B cell (primary cell): ENCODE results near the gene NFASC. TPM values are rescaled to one million over a fixed set of nuclear protein-coding genes. Genes with fewer than 3 reads are reported as not detected.

Experiments
- ATAC-seq: fragments of 200-7000 bp; cut with Tn5 transposase; one replicate; pipeline ENCODE4 v1.10.0; 2021; ENCODE audit warnings: low read depth, mild to moderate bottlenecking, moderate number of reproducible peaks, moderate library complexity
- CTCF ChIA-PET: fragments of 350-600 bp; sonication (Branson Sonifier 250); formaldehyde crosslinking; loops from one replicate; lab custom pipeline; 2021; ENCODE audit warnings: antibody characterized with exemption, inconsistent platforms; lab: Charles Lee
- POLR2A ChIA-PET: fragments of 350-600 bp; sonication (Branson Sonifier 250); formaldehyde crosslinking; loops from one replicate; lab custom pipeline; 2021; ENCODE audit warnings: antibody characterized with exemption; lab: Charles Lee
- DNase-seq: peaks from one replicate; pipeline ENCODE4 v3.0.0; 2013
- H2AFZ ChIP-seq: 2 replicates; pipeline ENCODE4 v1.6.1; 2012; ENCODE audit warnings: mild to moderate bottlenecking, low read depth, low read length; ENCODE audit not compliant: insufficient read depth, poor library complexity, severe bottlenecking
- H3K27ac ChIP-seq, 2 donors: 1 replicate in 1 of 2; 2 replicates in 1 of 2; pipeline ENCODE4 v1.5.1; 2012 to 2013; ENCODE audit warnings: low read length in 2 of 2, mild to moderate bottlenecking in 2 of 2, moderate library complexity in 1 of 2
- H3K27me3 ChIP-seq, 4 experiments: fragments of 200-600 bp in 1 of 4; sonication (generic) in 1 of 4; replicated peaks in 1 of 4; 1 replicate in 2 of 4; 2 replicates in 2 of 4; pipeline versions ENCODE4 v1.6.1 to v1.7.0; 2013 to 2016; ENCODE audit warnings: low read length in 3 of 4, mild to moderate bottlenecking in 2 of 4, mixed read lengths in 1 of 4, moderate library complexity in 1 of 4; ENCODE audit not compliant: insufficient read depth in 4 of 4, control insufficient read depth in 3 of 4; ENCODE audit errors: control extremely low read depth in 1 of 4
- H3K36me3 ChIP-seq, 2 experiments: replicated peaks in 1 of 2; 1 replicate in 1 of 2; 2 replicates in 1 of 2; pipeline versions ENCODE4 v1.6.1 to v1.7.1; 2013; ENCODE audit warnings: low read length in 1 of 2; ENCODE audit not compliant: insufficient read depth in 2 of 2, control insufficient read depth in 1 of 2; ENCODE audit errors: control extremely low read depth in 1 of 2, extremely low read depth in 1 of 2
- H3K4me1 ChIP-seq, 2 donors: fragments of 200-600 bp in 1 of 2; sonication (generic) in 1 of 2; 1 replicate in 1 of 2; 2 replicates in 1 of 2; pipeline versions ENCODE4 v1.5.1 to v1.6.1; 2013 to 2017; ENCODE audit warnings: low read length in 2 of 2; ENCODE audit not compliant: control insufficient read depth in 2 of 2, insufficient read depth in 2 of 2
- H3K4me2 ChIP-seq: replicated peaks from 2 replicates; pipeline ENCODE3; 2012; ENCODE audit warnings: mild to moderate bottlenecking, low read depth, low read length; ENCODE audit not compliant: poor library complexity, severe bottlenecking
- H3K4me3 ChIP-seq, 5 experiments: fragments of 200-600 bp in 1 of 5; sonication (generic) in 1 of 5; 1 replicate in 3 of 5; 2 replicates in 2 of 5; pipeline versions ENCODE4 v1.5.1 to v1.7.0; 2011 to 2016; ENCODE audit warnings: low read length in 4 of 5, mild to moderate bottlenecking in 4 of 5, low read depth in 2 of 5, control low read depth in 1 of 5, moderate library complexity in 1 of 5; ENCODE audit not compliant: insufficient read depth in 1 of 5; ENCODE audit errors: control extremely low read depth in 1 of 5, extremely low read depth in 1 of 5
- H3K79me2 ChIP-seq: fragments of 200-600 bp; sonication (generic); one replicate; pipeline ENCODE4 v1.6.0; 2016; ENCODE audit warnings: low read length; ENCODE audit not compliant: control insufficient read depth, insufficient read depth
- H3K9ac ChIP-seq: fragments of 200-600 bp; sonication (generic); 2 replicates; pipeline ENCODE4 v1.6.1; 2017; ENCODE audit warnings: mild to moderate bottlenecking, low read length, moderate library complexity
- H3K9me3 ChIP-seq, 3 donors: one replicate each; pipeline versions ENCODE4 v1.6.1 to v1.7.1; 2013; ENCODE audit warnings: low read length in 2 of 3; ENCODE audit not compliant: control insufficient read depth in 2 of 3, insufficient read depth in 1 of 3; ENCODE audit errors: control extremely low read depth in 1 of 3
- H4K20me1 ChIP-seq: 2 replicates; pipeline ENCODE4 v1.6.0; 2012; ENCODE audit warnings: mild to moderate bottlenecking, low read length; ENCODE audit not compliant: insufficient read depth, control insufficient read depth, poor library complexity, severe bottlenecking
- H3K27ac Mint-ChIP-seq: one replicate; pipeline ENCODE4 v1.8.0; 2021; ENCODE audit warnings: mixed read lengths
- H3K27me3 Mint-ChIP-seq: one replicate; pipeline ENCODE4 v1.8.0; 2021; ENCODE audit warnings: mixed read lengths
- H3K4me1 Mint-ChIP-seq: one replicate; pipeline ENCODE4 v1.8.0; 2021; ENCODE audit warnings: mixed read lengths
- H3K4me3 Mint-ChIP-seq: one replicate; pipeline ENCODE4 v1.8.0; 2021; ENCODE audit warnings: mixed read lengths
- H3K9me3 Mint-ChIP-seq: one replicate; pipeline ENCODE4 v1.8.0; 2022; ENCODE audit warnings: mixed read lengths; ENCODE audit not compliant: insufficient read depth
- CTCF ChIP-seq: fragments of 200-600 bp; IDR thresholded peaks from one replicate; pipeline ENCODE4 v1.8.0; 2022; ENCODE audit warnings: antibody characterized with exemption, mild to moderate bottlenecking
- EZH2 ChIP-seq: IDR thresholded peaks from 2 replicates; pipeline ENCODE4 v1.6.1; 2012; ENCODE audit warnings: borderline replicate concordance, low read depth, mild to moderate bottlenecking, moderate library complexity, low read length; ENCODE audit not compliant: insufficient read depth, poor library complexity, severe bottlenecking
- WGBS: methylation state at CpG from one replicate; pipeline ENCODE4 v1.1.5; 2013; ENCODE audit warnings: missing lambda C conversion rate; ENCODE audit not compliant: insufficient coverage; 5-methylcytosine and 5-hydroxymethylcytosine counted together
- intact Hi-C: fragments of 100-400 bp; cut with micrococcal nuclease; formaldehyde crosslinking; loops from one replicate; pipeline ENCODE4 v1.10.0; 2022
- polyA plus RNA-seq: library from polyadenylated mRNA; depleted of rRNA; stranded (reverse); fragments of >200 nt; gene quantifications from 2 replicates; pipeline ENCODE4 v1.2.3, GENCODE V29; 2012
- total RNA-seq, 2 donors: library from RNA; stranded (reverse); fragments of 120-200 nt in 1 of 2; gene quantifications; 1 replicate in 1 of 2; 2 replicates in 1 of 2; pipeline versions ENCODE4 v1.2.3 to v1.2.4, GENCODE V29; 2013 to 2022

Gene NFASC
- total and polyA plus RNA-seq, 2 donors (not counting 1 experiment from before 2014, with no cell fraction given), result 0.06 to 0.39 TPM

GRCh38 chr1:205046870-205047269 is 176.2 kb downstream of the NFASC start:
- no peaks in the 10 kb centered on the region for H3K4me1 Mint-ChIP-seq
- H3K4me3 Mint-ChIP-seq, result no peak overlapping the region
- ATAC-seq, result no peak
- Histone ChIP-seq H3K4me1 (no peaks in the 10 kb centered on the region), H3K27me3 (peaks cover 0 to 41% (median 8%) of the 10 kb centered on the region in 4 experiments), H3K9me3 (no peaks in the 10 kb centered on the region), H3K4me2 (no peak overlapping the region), H3K9ac (no peak overlapping the region), H4K20me1 (no peaks in the 10 kb centered on the region), H2AFZ (no peak overlapping the region), H3K79me2 (no peaks in the 10 kb centered on the region), H3K27ac (no peak overlapping the region), H3K36me3 (no peaks in the 10 kb centered on the region), H3K4me3 (no peak overlapping the region)
- no peak for TF ChIP-seq CTCF
- TF ChIP-seq EZH2, result no peak
- no peak for DNase-seq
- peaks cover 46% of the 10 kb centered on the region for H3K27me3 Mint-ChIP-seq
- WGBS, result 25% methylated on average over 4 of the region's 4 CpGs
- no peaks in the 10 kb centered on the region for H3K9me3 Mint-ChIP-seq
- intact Hi-C loops, result no loop called here
- POLR2A ChIA-PET, result no interaction called here
- CTCF ChIA-PET, result no interaction called here
- no peak overlapping the region for H3K27ac Mint-ChIP-seq

- H3K27me3 Mint-ChIP-seq, result peaks cover 40% of the 10 kb centered on the region
- no peaks in the 10 kb centered on the region for H3K36me3 ChIP-seq
- no peak overlapping the region for H3K9ac ChIP-seq
- ATAC-seq, result no peak
- ChIA-PET POLR2A (no interaction called here), CTCF (interaction anchor here (0.8 kb wide), 1 partner anchor 14 kb away, joined by 3 read pairs; no protein-coding TSS in a partner anchor)
- H3K4me3 Mint-ChIP-seq, result no peak overlapping the region
- no peaks in the 10 kb centered on the region for H3K4me1 Mint-ChIP-seq
- TF ChIP-seq CTCF (no peak), EZH2 (no peak)
- no peak overlapping the region for H3K27ac Mint-ChIP-seq
- H3K4me2 ChIP-seq, result no peak overlapping the region
- no peak overlapping the region for H3K4me3 ChIP-seq
- no peaks in the 10 kb centered on the region for H4K20me1 ChIP-seq
- DNase-seq, result no peak
- WGBS, result 75% methylated on average over 1 of the region's 5 CpGs
- H3K9me3 Mint-ChIP-seq, result no peaks in the 10 kb centered on the region
- H3K4me1 ChIP-seq, result no peaks in the 10 kb centered on the region
- no peak overlapping the region for H3K27ac ChIP-seq
- intact Hi-C loops, result no loop called here
- H3K9me3 ChIP-seq, result no peaks in the 10 kb centered on the region
- no peak overlapping the region for H2AFZ ChIP-seq
- no peaks in the 10 kb centered on the region for H3K79me2 ChIP-seq
- peaks cover 0 to 37% (median 5%) of the 10 kb centered on the region in 4 experiments for H3K27me3 ChIP-seq
Observed at GRCh38 chr1:205047764-205048231, 177.1 kb downstream of the NFASC start.
